Measurements from ENCODE around the gene ASTN2. TPM values are rescaled to one million over a fixed set of nuclear protein-coding genes. Genes with fewer than 3 reads are reported as not detected.
A peak's percentile ranks its signal among the peaks of the same experiment; 100 is the strongest.

The ASTN2 gene
- total RNA-seq, 4 donors from 2014 or later: 3.0 to 7.0 (median 5.2) TPM

DNA sequence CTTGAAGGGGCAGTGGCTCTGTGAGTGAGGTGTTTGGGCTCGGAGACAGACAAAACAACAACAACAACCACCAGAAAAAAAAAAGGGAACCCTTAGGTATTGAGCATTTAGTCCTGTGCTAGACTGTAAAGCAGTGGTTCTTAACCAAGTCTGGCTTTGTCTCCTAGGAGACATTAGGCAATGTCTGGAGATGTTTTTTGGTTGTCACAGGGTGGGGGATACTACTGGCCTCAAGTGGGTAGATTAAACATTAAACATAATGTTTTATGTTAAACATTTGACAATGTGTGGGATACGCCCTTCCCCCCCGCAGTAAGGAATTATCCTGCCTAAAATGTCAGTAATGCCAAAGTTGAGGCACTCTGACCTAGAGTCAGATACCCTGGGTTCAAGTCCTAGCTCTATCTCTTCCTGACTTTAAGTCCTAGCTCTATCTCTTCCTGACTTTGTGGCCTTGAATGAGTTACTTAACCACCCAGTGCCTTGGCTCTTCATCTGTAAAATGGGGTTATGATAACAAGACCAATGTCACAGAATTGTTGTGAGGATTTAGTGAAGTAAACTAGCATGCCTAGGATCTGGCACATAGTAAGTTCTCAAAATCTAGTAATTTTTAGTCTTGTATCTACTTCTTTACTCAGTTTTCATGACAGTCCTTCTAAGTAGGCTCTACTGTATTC lies 725.9 kb downstream of the ASTN2 start:
- TF ChIP-seq POLR2AphosphoS5 (IDR thresholded peaks at IDR 0.05): no peak
- no peak for TF ChIP-seq POLR2A (IDR thresholded peaks at IDR 0.05)
- TF ChIP-seq, protein P1, sequence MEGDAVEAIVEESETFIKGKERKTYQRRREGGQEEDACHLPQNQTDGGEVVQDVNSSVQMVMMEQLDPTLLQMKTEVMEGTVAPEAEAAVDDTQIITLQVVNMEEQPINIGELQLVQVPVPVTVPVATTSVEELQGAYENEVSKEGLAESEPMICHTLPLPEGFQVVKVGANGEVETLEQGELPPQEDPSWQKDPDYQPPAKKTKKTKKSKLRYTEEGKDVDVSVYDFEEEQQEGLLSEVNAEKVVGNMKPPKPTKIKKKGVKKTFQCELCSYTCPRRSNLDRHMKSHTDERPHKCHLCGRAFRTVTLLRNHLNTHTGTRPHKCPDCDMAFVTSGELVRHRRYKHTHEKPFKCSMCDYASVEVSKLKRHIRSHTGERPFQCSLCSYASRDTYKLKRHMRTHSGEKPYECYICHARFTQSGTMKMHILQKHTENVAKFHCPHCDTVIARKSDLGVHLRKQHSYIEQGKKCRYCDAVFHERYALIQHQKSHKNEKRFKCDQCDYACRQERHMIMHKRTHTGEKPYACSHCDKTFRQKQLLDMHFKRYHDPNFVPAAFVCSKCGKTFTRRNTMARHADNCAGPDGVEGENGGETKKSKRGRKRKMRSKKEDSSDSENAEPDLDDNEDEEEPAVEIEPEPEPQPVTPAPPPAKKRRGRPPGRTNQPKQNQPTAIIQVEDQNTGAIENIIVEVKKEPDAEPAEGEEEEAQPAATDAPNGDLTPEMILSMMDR (IDR thresholded peaks at IDR 0.05): no peak
- TF ChIP-seq EP300 (IDR thresholded peaks at IDR 0.05; ENCODE audit: low read depth): no peak
- 52 to 71% methylated on average over 3 of the region's 3 CpGs for WGBS, 2 donors (ENCODE audit: low coverage in 1 of 2)
- H3K4me1 ChIP-seq: peaks cover 17 to 70% (median 43%) of the 10 kb centered on the region in 4 donors
- intact Hi-C loops (cut with DNase I; ENCODE audit: low total_unique reads) (no loop called here), in situ Hi-C loops (cut with MboI; ENCODE audit: low pct_ligation_motif_present in 1 of 4, low pct_unique_long_range_greater_than_20kb in 1 of 4, low sequenced_read_pairs in 3 of 4) (no loop called here)
- DNase-seq: no peak
- no peak overlapping the region for H3K27ac ChIP-seq
- no peaks in the 10 kb centered on the region for H3K9me3 ChIP-seq
- peak overlapping the region in 1 of 4 donors; percentile 88 for H3K4me3 ChIP-seq
- no peaks in the 10 kb centered on the region for H3K36me3 ChIP-seq
- no peaks in the 10 kb centered on the region for H3K27me3 ChIP-seq

- Histone ChIP-seq H3K27ac (peak overlapping the region; percentile 71 to 90 (median 86)), H3K4me1 (peaks cover 17 to 58% (median 34%) of the 10 kb centered on the region in 4 donors), H3K9me3 (no peaks in the 10 kb centered on the region), H3K36me3 (no peaks in the 10 kb centered on the region), H3K4me3 (peak overlapping the region; percentile 64 to 88 (median 78)), H3K27me3 (no peaks in the 10 kb centered on the region)
- intact Hi-C loops (cut with DNase I; ENCODE audit: low total_unique reads) (no loop called here), in situ Hi-C loops (cut with MboI; ENCODE audit: low pct_ligation_motif_present in 1 of 4, low pct_unique_long_range_greater_than_20kb in 1 of 4, low sequenced_read_pairs in 3 of 4) (no loop called here)
- DNase-seq: no peak
- TF ChIP-seq POLR2AphosphoS5 (IDR thresholded peaks at IDR 0.05): no peak
- 17% methylated on average over 6 to 7 of the region's 7 CpGs for WGBS, 2 donors (ENCODE audit: low coverage in 1 of 2)
Observed at GRCh38 chr9:116687754-116688135, 727.1 kb downstream of the ASTN2 start.

- Histone ChIP-seq H3K27me3 (no peaks in the 10 kb centered on the region), H3K4me1 (peaks cover 14 to 53% (median 31%) of the 10 kb centered on the region in 4 donors), H3K4me3 (peak within 1 kb of the TSS; percentile 64 to 88 (median 78)), H3K36me3 (no peaks in the 10 kb centered on the region), H3K9me3 (no peaks in the 10 kb centered on the region), H3K27ac (peak within 1 kb of the TSS; percentile 71 to 90 (median 86))
- intact Hi-C loops (cut with DNase I; ENCODE audit: low total_unique reads): no loop called here
- WGBS, 2 donors (ENCODE audit: low coverage in 1 of 2): 0 to 2% methylated on average over 4 to 34 of the region's 54 CpGs
- TF ChIP-seq, protein P1 (IDR thresholded peaks at IDR 0.05): no peak
- TF ChIP-seq POLR2AphosphoS5 (IDR thresholded peaks at IDR 0.05): peak; percentile 37 to 56 (median 49)
- no peak for TF ChIP-seq EP300 (IDR thresholded peaks at IDR 0.05; ENCODE audit: low read depth)
- TF ChIP-seq POLR2A (IDR thresholded peaks at IDR 0.05): peak; percentile 31
- in situ Hi-C loops (cut with MboI; ENCODE audit: low pct_ligation_motif_present in 1 of 4, low pct_unique_long_range_greater_than_20kb in 1 of 4, low sequenced_read_pairs in 3 of 4): no loop called here
- DNase-seq: peak; percentile 93
Observed at GRCh38 chr9:116687074-116687753, 727.6 kb downstream of the ASTN2 start, which contains the start of gene TRIM32. Gene TRIM32, plus strand, starts transcription at chr9:116687305. Its CDS starts 10,438 bp downstream, at chr9:116697743.

GRCh38 chr9:116686693-116687073 lies 728.2 kb downstream of the ASTN2 start:
- 3% methylated on average over 7 of the region's 7 CpGs; no CpG with 5 or more reads in 1 of the 2 donors for WGBS, 2 donors (ENCODE audit: low coverage in 1 of 2)
- Histone ChIP-seq H3K4me1 (peaks cover 14 to 48% (median 30%) of the 10 kb centered on the region in 4 donors), H3K27ac (peak overlapping the region; percentile 71 to 90 (median 86)), H3K9me3 (no peaks in the 10 kb centered on the region), H3K4me3 (peak overlapping the region; percentile 64 to 88 (median 78)), H3K36me3 (no peaks in the 10 kb centered on the region), H3K27me3 (no peaks in the 10 kb centered on the region)
- DNase-seq: no peak
- no peak for TF ChIP-seq EP300 (IDR thresholded peaks at IDR 0.05; ENCODE audit: low read depth)
- TF ChIP-seq, protein P1 (IDR thresholded peaks at IDR 0.05): no peak
- no peak for TF ChIP-seq POLR2AphosphoS5 (IDR thresholded peaks at IDR 0.05)
- no peak for TF ChIP-seq POLR2A (IDR thresholded peaks at IDR 0.05)
- intact Hi-C loops (cut with DNase I; ENCODE audit: low total_unique reads) (no loop called here), in situ Hi-C loops (cut with MboI; ENCODE audit: low pct_ligation_motif_present in 1 of 4, low pct_unique_long_range_greater_than_20kb in 1 of 4, low sequenced_read_pairs in 3 of 4) (no loop called here)

All from transverse colon (tissue), 4 donors.